Activated naive CD4-positive, alpha-beta T cell (primary cell): ENCODE data around the gene CCDC33.

ENCODE experiments used
- DNase-seq, 4 experiments: peaks; one replicate each; lab custom pipeline; 2025; lab: John Stamatoyannopoulos, UW

CCDC33 gene

DNA sequence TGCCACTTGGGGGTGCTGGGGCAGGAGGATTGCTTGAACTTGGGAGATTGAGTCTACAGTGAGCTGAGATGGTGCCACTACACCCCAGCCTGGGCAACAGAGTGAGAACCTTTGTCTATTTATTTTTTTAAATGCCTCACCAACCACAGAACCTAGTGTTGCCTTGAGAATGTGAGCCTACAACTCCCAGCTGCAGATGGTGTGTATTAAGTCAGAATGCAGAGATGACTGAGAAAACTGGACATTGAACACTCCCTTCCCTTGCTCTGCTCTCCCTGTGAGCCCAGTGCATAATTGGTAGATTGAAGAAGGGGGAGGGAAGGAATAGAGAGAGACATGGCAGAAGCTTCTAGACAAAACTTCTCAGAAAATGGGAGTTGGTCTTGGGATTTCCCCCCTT is 53.5 kb downstream of the CCDC33 start:
- no peak for DNase-seq

DNA sequence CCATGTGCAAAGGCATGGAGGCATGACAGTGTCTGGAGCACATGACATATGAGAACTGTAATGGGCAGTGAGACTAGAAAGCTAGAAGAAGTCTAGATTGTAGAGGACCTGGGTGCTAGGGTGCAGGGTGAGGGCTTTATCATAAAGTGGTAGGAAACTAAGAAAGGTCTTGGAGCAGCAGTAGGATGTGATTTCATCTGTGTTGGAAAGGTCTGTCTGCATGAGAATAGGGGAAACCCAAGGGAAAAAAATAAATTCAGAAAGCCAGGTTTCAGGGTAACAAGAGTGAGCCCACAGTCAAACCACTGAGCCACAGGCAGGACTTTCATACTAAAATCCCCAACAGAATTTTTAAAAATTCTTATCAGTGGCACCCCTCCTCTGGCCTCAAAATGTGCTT is 54.5 kb downstream of the CCDC33 start:
- DNase-seq = no peak

DNA sequence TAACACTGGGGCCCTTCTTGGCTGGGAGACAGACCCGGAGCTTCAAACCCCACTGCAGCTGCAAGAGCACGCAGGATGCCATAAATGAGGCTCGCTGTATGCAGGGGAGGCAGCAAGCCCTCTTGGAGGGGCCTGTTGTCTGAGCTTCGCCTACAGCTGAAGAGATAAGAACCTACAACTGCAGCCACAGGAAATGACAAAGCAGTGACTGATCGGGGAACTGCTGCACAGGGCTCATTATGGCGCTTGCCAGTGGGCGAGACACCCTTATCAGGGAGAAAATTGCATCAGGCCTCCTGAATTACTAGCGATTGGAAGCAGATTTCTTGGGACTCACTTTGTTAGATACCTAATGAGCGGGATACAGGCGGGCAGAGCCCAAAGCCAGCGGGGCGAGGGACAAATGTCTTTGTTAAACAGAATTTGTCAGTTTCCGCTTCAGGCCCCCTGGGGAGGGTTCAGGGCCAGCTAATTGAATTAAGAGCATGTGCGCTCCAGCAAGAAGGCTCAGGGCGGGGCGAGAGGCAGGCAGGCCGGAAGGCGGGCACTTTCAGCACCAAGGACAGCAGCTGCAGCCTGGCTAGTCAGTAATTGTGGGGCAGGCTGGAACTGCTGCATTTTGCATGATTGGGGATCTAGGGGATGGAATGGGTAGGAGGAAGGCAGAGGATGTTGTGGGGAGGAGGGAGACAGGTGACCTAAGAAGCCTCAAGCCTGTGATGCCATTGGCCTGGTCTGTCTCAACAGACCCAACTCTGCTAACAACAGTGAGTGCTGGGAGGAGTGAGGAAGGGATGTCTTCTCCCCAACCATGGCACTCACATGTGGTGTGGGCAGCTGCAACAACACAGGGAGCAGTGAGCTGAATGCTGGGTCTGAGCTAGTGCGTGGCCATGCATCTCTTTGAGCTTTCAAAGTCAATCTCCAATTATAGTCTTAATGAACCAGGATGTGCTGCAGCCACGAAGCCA is 55.3 kb downstream of the CCDC33 start:
- peak in 3 of 4 experiments; percentile 20 to 39 (median 33) for DNase-seq

DNA sequence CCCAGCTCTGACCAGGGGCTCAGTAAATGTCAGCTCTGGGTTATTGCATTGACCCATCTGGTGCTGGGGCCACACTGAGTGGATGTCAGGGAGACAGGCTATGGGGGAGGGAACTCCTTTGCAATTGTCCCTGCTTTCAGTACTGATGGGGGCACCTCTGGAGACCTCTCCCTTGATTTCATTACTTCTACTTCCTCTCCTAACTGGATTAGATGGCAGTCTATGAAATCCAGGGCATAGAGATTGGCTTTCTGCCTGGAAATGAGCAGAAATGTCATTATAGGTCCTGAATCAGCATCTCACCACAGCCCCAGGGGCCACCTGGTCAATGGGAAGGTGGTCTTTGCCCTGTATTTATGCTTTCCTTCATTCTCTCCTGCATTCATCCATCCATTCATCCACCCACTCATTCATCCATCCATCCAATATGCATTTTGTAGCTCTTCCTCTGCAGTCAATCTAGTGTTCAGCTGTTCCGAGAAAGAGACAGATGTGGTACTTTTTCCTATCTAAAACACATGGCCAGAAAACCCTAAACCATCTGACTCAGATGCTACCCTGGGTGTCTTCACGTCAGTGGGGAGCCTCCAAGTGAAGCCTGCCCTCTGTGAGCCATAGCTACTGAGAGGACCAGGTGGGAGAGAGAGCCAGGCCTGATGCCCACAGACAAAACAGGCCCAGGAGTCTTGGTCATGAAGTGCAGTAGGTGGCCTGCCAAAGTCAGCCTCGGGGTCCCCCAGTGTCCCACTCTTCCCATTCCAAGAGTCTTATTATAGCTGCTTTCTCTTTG is 57.1 kb downstream of the CCDC33 start:
- DNase-seq = no peak

DNA sequence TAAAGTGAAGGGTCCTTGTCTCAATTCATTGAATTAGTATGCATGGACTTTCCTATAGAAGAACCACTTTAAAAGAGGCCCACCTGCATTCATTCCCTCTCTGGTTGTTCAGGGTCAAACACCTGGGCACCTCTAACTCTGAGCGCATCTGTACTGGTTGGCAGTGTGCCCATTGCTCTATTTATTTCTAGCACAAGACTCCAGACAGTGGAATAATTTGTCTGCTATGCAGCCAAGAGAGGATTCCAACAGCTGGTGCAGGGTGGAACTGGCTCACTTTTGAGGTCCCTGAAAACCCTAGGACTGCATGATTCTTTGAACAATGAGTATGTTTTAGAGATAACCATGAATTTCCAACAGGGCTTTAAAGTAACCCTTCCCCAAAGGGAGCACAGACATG is 57.9 kb downstream of the CCDC33 start:
- DNase-seq = no peak

DNA sequence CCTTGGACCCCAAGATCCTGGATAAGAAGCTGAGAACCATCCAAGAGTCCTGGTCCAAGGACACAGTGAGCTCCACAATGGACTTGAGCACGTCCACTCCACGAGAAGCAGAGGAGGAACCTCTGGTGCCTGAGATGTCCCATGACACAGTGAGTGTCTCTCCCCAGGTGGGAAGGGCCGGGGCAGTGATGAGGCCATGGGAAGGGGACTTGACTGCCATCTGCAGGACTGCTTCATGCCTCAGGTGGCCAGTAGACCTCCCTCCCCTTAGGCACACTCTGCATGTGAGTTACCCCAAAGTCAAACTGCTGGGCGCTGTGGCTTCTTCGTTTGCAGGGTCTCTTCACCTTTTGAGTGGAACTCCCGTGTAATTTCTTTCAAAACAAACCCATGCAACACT is 59.7 kb downstream of the CCDC33 start:
- no peak for DNase-seq

DNA sequence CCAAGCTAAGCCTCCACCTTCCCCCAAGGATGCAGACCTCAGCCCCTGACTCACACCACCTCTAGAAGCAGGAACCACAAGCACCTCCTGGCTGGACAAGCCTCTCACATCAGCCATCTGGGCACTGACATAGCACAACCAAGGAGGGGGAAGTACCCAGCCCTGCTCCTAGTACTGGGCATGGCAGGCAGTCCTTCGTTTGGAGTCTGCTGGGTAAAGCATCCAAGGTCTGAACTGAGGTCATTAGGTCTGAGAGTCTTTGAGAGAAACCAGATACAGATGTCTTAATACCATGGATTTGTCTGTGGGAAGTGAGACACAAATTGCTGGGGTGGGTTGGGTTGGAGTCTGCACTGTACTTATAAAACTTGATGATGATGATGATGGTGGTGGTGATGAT is 61.8 kb downstream of the CCDC33 start:
- no peak for DNase-seq

DNA sequence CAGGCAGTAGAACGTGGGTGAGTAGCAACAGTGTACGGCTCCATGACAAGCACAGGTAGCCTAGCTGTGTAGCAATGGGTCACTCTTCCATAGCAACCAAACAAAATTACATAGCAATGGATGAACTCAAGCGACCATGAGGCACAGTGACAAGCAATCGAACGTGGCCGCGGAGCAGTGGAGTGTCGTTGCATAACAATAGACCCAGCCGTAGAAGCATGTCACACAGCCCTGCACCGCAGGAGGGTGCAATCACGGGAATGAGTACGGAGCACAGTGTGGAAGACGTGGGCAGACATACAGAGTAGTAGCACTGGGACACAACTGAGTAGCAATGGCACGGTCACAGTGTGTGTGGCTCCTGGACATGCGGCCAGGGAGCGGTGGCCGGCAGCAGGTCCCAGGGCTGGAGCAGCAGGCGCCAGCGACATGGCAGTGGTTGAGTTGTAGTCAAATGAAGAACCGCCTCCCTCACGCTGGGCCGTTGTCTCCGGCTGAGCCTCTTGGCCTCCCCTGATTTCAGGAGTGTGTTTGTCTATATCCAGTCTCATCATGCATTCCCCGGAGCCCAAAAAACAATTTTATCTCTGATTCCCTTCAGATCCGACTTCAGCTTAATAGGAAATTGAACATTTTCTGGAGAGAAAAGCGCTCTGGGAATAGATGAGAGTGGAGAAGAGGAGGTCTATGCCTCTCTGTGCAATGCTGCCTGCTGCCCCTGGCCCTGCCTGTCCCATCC is 64.1 kb downstream of the CCDC33 start:
- DNase-seq = no peak

DNA sequence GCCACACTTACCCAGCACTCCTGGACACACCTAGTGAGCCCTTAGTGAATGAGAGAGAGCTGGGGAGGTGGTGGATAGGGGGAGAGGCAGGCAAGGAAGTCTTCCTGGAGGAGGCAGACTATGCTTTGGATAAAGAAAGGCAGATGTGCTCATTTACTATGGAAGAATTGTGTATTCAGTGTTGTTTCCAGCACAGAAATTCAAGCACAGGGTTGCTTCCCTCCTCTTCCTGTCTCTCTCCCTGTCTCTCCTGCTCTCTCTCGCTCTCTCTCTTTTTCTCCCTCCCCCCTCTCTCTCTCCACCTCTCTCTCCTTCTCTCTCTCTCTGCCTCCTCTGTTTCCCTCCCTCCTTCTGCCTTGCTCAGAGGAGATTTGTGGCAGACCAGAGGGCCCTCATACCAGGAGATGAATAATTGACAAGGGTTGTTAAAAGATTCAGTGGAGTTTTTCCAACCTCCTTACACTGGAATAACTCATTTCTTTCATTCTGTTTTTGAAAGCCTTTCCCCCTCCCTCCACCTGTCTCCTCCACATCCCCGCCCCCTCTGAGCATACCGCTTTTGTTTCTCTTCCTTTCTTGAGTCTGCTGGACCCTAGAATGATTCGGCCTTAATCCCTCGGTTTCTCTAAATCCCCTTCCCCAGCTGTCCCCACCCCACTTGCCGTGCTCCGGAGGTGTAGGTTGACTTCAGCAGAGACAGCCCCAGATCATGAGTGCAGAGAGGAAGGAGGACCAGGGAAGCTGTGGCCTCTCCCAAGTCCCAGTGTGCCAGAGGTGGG is 65.6 kb downstream of the CCDC33 start:
- DNase-seq = no peak

DNA sequence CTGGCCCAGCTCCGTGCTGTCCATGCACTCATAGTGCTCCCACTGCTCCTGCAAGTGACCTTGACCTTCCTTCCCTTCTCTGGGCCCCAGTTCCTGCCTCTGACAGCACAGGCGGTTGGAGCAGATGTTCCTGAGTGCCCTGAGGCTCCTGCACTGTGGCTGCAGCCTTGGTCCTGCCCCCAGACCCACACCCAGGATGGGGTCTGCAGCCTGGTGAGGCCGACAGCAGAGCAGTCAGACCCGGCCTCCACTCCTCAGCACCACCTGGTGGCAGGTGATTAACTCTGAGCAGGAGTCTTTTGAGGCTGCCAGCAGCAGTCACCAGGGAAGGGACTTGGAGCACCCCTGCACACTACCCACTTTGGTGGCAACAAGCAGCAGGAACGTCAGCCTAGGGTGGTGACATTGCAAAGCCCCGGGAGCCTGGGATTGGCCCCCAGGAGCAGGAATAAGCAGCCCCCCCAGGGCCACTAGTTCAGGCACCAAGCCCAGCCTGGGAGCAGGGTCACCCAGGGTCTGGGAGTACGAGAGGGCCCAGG is 66.8 kb downstream of the CCDC33 start:
- DNase-seq = peak in 3 of 4 experiments; percentile 4 to 15 (median 13)

DNA sequence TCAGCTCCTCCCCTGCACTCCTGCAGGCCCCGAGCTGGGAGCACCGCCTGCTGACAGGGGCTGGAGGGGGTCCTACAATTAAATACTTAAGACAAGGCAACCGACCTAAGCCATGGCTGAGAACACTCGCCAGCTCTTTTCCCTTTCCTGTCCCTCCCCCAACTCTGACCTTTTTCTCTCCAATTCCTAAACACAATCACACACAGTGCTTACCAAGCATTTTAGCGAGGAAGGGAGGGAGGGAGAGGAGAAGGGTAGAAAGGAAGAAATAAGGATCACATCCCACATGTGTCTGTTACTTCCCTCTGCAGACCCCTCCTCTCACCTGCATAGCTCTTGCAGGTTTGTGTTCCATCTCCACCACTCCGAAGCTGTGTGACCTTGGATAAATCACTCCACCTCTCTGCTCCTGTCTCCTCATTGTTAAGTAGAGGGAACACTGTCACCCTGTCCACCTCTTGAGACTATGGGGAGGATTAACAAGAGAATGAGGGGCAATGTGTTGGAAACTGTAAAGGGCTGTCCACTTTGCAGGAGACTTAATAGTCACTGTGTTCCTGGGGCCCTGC is 67.7 kb downstream of the CCDC33 start:
- no peak for DNase-seq

DNA sequence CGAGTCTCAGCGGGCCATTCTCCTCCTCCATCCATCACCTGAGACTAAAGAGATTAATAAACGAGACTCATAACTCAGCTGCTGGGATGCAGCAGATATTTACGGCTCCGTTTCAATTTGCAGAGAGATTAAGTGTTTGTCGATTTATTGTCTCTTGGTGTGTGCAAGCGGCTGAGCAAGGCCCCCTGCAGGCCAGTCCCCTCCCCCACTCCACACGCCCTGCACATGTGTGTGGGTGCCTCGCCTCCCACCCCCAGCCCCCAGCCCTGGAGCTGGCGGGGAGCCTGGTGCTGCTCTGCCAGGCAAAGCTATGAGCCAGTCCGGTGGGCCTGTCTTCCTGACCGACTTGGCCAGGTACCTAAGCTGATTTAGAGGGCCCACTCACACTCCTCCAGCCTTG is 68.3 kb downstream of the CCDC33 start:
- DNase-seq = no peak

DNA sequence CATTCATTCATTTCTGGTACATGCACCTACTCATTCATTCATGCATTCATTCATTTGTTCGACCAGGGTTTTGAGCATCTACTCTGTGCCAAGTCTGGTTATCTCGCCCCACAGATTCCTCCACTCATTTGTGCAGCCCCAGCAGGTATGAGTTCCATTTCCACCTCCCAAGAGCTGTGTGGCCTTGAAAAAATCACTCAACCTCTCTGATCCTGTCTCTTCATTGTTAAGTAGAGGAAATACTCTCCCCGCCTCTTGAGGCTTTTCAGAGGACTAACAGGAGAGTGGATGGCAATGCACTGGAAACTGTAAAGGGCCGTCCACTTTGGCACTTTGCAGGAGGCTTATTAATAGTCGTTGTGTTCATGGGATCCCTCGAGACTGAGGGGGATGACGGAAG is 69.6 kb downstream of the CCDC33 start:
- DNase-seq = no peak

DNA sequence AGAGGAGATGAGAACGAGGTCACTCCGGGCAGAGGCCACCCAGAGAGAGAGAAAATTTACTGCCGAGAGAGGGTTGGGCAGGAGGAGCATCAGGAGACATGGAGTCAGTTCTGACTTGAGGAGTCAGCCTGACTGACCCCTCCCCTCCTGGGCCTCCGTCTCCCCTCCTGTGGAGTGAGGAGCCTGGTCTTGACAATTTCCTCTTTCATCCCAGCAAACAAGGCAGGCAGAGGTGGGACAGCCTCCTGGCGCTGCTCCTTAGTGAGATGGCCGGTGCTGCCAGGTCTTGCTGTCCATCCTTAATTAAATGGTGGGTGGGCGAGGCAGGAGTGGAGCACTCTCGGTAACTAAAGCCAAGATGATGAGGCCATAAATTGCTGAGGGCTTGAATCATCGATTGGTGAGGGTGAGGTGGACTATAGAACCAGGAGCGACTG is 70.7 kb downstream of the CCDC33 start:
- DNase-seq = no peak

DNA sequence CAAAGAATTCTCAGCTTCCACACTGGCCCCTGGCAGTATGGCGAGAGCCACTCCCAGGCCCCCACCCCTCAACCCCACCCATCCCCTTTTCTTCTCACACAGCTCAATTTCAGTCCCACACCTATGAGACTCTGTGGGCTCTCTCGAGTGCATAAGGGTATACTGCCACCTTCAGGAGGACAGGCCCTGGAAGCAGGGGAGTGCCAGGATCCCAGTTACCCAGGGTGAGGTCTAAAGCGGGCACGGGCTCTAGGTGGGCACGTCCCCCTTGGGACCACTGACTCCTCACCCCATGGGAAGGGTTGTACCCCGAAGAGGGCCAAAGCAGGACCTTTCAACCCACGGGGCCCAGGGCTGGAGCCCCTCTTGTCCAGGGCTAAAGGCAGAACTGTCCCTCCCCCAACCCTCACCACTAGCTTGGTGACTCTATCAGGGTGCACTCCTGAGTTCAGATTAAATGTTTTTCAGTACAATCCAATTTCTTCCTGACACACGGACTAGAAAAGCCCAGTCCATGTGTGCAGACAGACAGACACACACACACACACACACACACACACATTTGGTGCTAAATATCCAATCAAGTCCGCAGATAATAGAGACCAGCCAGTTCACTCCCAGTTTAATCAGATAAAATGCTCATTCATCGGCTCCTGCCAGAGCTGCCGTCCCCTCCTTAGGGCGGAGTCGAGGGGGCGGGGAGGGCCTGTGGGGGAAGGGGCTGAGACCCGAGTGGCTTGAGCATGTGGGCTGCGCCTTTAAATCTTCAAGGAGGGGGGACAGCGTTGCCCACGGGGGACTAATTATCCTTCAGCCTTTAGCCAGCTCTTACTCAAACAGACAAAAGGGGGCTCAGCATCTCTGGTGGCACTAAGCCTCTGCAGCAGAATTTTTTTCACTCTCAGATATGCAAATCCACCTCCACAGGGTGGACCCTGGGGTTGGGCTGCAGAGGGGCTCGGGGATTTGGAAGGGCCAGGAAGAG is 72.0 kb downstream of the CCDC33 start:
- DNase-seq = no peak

DNA sequence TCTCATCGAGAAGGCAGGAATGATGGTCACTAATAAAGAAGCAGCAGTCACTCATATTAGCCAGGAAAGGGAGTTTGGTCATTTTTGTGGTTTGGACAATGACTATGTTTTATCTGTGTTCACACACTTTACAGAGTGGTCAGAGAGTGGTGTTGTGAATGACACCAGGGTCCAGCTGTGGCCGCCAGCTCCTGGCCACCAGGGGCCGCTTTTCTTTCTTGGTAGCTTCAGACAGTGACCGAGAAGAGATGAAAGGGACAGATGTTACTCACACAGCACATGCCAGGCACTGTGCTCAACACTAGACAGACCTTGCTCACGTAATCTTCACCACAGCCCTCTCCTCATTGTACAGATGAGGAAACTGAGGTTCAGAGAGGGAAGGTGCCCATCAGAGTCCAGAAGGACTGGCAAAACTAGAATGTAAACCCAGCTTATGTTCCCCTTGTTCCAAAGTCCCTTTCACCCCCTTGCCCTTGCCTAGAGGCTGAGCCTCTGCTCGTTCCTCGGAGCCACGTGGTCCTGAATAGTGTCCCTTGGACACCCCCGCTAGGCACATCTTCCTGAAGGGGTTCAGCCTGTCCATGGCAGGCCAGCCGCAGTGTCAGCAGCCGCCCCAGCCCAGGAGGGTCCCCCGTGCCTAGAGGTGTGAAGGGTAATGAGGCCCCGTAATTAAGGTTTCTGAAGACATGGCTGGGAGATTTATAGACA is 75.8 kb downstream of the CCDC33 start:
- DNase-seq = no peak

DNA sequence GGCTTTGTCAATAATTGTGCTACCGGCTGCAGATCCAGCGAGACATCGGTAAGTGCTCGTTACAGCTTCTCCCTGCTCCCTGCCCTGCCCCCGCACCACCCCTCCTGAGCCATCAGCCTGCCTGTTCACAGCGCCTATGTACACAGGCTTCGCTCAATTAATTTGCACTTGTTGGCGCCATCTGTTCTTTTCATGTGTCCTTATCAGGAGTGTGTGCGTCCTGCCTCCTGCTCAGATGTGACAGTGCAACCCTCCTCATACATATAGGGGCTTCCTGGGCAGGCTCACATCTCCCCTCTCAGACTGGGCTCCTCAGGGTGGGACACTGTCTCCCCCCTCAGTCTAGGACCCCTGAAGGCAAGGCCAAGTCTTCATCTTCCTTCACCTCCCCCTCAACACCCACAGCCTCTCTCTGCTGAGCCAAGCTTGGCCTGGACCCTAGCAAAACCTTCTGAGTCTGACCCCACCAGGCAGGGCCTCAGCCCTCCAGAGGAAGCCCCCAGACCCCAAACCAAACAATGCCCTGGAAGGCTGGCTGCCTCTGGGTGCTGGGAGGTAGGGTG is 76.4 kb downstream of the CCDC33 start:
- DNase-seq = no peak

DNA sequence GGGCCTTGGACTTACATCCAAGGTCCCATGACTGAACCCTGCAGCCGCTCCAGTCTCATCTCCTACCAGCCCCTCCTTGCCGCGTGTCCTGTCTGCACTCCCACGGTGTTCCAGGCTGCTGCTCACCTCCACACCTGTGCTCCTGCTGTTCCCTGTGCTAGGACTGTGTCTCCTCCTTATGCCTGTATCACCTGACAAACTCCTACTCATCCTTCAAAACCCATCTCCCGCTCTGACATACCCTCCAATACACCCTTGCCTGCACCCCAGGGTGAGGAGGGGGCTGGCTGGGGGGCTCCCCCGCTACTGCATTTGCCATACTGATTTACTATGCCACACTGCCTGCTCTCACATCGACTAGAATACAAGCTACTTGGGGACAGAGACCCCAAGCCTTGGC is 77.8 kb downstream of the CCDC33 start:
- DNase-seq = no peak
